ENCODE measurements around the gene CYP2W1.
"Not testable (repeated sequence)": the region's sequence is repeated elsewhere in the genome, so short reads cannot be mapped to it uniquely, and the experiment has no call there.

CYP2W1 gene

DNA sequence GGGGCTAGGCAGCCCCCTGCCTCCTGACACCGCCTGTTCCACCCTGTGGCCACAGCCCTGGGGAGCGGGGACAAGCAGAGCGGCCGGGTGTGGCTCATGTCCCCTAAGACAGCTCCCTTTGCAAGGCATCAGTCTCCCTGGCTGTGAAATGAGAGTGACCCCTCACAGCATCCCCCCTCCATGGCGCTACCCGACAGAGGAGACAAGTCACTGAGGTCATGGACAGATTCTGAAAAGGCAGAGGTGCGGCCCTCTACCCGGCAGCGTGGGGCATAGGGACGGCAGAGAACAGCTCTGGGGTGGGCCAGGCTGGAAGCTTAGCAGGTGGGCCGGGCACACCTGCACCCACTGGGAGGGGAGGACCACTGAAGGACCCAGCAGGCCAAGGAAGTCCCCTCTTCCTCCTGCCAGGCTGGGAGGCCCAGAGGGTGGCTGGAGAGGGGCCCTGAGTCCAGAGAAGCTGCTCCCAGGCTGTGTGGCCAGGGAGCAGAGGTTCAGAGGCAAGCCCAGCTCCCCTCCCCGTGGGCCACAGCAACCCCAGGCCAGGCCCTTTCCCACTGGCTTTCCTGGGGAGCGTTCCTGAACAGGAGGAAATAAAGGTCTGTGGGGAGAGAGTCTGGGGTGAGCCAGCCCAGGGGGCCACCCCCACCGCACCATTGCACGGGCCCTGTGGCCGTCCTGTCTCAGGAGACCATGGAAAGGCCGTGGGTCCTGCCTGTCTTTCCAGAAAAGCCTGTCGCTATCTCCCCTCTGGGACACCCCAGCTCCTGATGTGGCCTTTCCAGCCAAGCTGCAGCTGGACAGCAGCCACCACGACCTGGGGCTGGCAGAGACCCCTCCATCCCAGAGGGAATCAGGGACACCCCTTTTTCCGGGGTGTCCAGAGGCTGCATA is 30.2 kb upstream of the CYP2W1 start:
- DNase-seq: no peak

DNA sequence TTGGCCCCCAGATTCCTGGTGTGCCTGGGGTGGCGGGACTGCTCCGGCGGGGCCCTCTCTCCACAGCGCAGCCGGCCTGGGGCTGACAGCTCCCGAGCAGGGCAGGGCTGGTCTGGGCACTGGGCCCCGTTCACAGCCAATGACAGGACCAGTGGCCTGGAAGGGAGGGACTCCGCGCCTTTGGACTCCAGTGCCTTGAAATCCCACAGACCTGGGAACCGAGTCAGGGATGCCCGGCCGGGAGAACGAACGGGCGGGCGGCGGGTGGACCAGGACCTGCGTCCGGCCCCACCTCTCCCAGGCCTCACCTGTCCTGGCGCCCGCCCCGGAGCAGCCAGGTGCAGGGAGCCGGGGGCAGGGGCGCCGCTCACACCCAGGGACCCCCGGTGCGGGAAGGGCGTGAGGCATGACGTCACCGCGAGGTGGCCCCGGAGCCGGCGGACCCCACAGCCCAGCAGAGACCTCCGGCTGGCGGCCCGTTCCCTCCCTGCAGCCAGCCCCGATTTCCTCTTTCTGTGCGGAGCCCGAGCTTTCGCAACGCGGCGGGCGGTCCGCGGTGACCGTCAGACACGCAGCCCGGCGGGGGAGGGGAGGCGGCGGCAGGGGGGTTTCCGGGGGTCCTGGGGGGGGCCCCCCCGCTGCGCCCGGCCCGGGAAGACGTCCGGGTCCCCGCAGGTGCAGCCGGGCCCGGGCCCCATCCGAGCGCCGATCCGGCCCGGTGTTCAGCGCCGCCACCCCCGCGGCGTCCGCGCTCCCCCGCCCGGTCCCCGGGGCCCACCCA is 29.2 kb upstream of the CYP2W1 start:
- DNase-seq: no peak

GRCh38 chr7:954330-955238 is 28.4 kb upstream of the CYP2W1 start, which contains the start of gene ADAP1:
Gene ADAP1, minus strand, starts transcription at chr7:954680. Its CDS starts 203 bp downstream, at chr7:954477.
- DNase-seq: peak; percentile 49

- no peak for DNase-seq
Measured at GRCh38 chr7:956031-956430, 26.9 kb upstream of the CYP2W1 start.

DNA sequence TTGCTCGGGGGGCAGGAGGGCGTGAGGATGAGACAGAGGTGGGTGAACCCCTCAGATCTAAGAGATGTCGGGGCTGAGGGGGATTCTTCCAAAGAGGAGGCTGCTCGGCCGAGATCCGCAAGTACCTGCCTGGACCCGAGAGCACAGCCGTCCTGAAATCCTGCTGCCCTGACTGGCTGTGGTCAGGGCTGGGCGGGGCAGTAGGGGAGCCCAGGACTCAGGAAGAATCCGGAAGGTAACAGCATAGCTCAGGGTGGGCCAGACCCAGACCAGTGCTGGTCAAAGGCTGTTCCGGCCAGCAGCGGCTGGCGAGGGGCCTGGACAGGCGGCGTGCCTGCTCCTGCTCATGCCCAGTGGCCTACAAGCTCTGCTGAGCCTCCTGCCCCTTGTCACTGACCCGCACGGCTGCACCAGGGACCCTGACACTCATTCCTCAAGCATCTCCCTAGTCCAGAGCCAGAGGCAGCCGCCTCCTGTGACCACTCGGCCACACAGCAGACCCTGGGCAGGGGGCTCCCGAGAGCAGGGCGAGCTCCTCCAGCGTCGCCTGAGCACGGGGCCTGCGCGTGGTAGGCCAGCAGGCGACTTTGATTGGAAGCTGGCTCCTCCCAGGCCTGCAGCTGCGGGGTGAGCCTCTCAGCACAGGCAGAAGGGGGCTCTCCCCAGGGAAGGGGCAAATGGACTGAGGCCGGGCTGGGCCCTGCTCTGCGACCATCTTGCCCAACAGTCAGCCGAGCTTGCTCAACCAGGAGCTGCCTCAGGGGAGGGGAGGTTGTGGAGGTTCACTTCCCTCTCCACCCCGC is 25.4 kb upstream of the CYP2W1 start:
- no peak for DNase-seq

GRCh38 chr7:958221-959200 is 24.5 kb upstream of the CYP2W1 start:
- DNase-seq: no peak

DNA sequence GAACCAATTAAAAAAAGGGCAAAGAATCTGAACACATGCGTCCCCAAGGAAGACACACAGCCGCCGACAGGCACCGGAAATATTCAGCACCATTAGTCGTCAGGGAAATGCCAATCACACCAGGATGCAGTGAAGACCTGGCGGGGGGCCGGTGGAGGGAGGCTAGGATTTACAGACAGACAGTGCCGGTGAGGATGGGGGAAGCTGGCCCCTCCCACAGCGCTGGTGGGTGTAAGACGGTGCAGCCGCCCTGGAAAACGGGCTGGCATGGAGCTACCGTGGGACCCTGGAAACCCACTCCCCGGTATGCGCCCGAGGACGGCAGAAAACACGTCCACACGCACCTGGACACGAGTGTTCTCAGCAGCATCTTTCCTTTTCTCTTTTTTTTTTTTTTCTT is 23.7 kb upstream of the CYP2W1 start:
- DNase-seq: no peak

- not testable (repeated sequence) for DNase-seq
Measured at GRCh38 chr7:959740-960139, 23.2 kb upstream of the CYP2W1 start.

GRCh38 chr7:960269-960871 is 22.6 kb upstream of the CYP2W1 start:
- no peak for DNase-seq

- DNase-seq: not testable (repeated sequence)
Measured at GRCh38 chr7:960972-961371, 22.0 kb upstream of the CYP2W1 start.

GRCh38 chr7:961546-962400 is 21.2 kb upstream of the CYP2W1 start:
- DNase-seq: no peak

- no peak for DNase-seq
Measured at GRCh38 chr7:962401-963081, 20.4 kb upstream of the CYP2W1 start.

- DNase-seq: no peak
Measured at GRCh38 chr7:963236-964078, 19.5 kb upstream of the CYP2W1 start.

- no peak for DNase-seq
Measured at GRCh38 chr7:964401-965231, 18.4 kb upstream of the CYP2W1 start.

DNA sequence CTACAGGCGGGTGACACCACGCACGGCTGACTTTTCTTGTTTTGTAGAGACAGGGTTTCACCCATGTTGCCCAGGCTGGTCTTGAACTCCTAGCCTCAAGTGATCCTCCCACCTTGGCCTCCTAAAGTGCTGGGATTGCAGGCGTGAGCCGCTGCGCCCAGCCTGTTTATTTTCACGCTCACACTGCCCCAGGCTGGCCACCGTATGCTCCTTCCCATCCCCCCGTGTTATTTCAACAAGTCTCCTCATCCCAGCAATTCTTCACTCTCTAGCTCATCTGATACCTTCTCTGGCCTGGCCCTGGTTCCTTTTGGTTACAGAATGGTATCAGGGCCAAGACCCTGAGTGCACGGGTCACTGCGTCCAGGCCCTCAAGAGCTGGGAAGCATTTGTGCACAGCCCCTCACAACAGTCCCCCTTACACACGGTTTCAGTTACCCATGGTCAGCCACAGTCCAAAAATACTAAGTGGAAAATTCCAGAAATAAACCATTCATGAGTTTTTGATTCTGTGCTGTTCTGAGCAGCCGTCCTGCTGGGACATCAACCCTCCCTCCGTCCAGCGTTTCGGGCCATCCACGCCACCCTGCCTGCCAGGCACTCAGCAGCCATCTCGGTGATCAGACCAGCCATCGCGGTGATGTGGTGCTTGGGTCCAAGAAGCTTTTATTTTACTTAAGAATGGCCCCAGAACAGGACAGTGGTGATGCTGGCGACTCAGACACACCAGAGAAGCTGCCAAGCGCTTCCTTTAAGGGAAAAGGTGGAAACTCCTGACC is 16.5 kb upstream of the CYP2W1 start:
- DNase-seq: no peak

All from central memory CD4-positive, alpha-beta T cell (primary cell).